ENCODE data around the gene NCS1.

The NCS1 gene

DNA sequence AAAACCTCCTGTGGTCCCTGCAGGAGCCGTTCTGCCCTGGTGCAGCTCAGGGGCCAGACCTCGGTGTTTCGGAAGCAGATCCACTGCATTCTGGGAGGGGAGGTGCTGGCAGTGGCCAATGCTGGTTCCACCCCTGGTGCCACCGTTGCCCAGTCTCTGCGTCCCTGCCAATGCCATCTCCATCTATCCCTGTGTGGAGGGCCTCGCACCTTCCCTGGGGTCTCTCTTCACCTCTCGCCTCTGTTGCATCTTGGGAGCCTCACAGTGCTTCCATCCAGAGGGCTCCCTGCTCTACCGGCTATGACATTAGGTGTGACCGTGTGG, 15.3 kb downstream of the NCS1 start:
- no peak overlapping the region for H3K27ac Mint-ChIP-seq
- no peaks in the 10 kb centered on the region for H3K4me1 Mint-ChIP-seq (ENCODE audit: low read depth)
- H3K4me3 Mint-ChIP-seq: no peak overlapping the region
- DNase-seq (ENCODE audit: low spot score): no peak
- H3K36me3 Mint-ChIP-seq (ENCODE audit: low read depth): no peaks in the 10 kb centered on the region
- no peaks in the 10 kb centered on the region for H3K27me3 Mint-ChIP-seq (ENCODE audit: low read depth)
- H3K9me3 Mint-ChIP-seq: no peaks in the 10 kb centered on the region

DNA sequence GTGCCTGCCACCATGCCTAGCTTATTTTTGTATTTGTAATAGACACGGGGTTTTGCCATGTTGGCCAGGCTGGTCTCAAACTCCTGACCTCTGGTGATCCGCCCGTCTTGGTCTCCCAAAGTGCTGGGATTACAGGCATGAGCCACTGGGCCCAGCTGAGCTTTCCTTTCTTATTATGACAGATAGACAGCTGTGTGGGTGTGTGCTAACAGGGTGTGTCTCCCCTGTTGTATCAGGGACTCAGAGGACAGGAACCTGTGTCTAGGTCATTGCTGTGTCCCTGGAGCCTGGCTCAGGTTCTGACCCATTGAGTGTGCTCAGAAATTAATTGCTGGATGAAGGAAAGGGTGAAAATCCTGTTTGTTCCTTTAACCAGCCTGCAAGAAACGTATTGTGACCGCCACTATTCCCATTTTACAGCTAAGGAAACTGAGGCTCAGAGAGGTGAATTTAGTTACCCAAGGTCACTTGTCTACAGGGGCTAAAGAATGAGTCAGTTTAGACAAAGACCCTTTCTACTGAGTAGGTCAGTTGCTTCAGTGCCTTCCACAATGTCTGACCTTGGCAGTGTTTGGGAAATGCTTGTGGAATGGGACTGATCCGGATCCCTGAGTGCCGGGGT, 16.8 kb downstream of the NCS1 start:
- H3K9me3 Mint-ChIP-seq: no peaks in the 10 kb centered on the region
- H3K4me1 Mint-ChIP-seq (ENCODE audit: low read depth): no peaks in the 10 kb centered on the region
- no peak overlapping the region for H3K27ac Mint-ChIP-seq
- no peaks in the 10 kb centered on the region for H3K36me3 Mint-ChIP-seq (ENCODE audit: low read depth)
- no peak overlapping the region for H3K4me3 Mint-ChIP-seq
- DNase-seq (ENCODE audit: low spot score): no peak
- no peaks in the 10 kb centered on the region for H3K27me3 Mint-ChIP-seq (ENCODE audit: low read depth)

GRCh38 chr9:130189840-130190239, 17.6 kb downstream of the NCS1 start:
- DNase-seq (ENCODE audit: low spot score): no peak
- H3K27ac Mint-ChIP-seq: no peak overlapping the region
- H3K9me3 Mint-ChIP-seq: no peaks in the 10 kb centered on the region
- H3K36me3 Mint-ChIP-seq (ENCODE audit: low read depth): no peaks in the 10 kb centered on the region
- H3K4me1 Mint-ChIP-seq (ENCODE audit: low read depth): no peaks in the 10 kb centered on the region
- H3K27me3 Mint-ChIP-seq (ENCODE audit: low read depth): no peaks in the 10 kb centered on the region
- no peak overlapping the region for H3K4me3 Mint-ChIP-seq

DNA sequence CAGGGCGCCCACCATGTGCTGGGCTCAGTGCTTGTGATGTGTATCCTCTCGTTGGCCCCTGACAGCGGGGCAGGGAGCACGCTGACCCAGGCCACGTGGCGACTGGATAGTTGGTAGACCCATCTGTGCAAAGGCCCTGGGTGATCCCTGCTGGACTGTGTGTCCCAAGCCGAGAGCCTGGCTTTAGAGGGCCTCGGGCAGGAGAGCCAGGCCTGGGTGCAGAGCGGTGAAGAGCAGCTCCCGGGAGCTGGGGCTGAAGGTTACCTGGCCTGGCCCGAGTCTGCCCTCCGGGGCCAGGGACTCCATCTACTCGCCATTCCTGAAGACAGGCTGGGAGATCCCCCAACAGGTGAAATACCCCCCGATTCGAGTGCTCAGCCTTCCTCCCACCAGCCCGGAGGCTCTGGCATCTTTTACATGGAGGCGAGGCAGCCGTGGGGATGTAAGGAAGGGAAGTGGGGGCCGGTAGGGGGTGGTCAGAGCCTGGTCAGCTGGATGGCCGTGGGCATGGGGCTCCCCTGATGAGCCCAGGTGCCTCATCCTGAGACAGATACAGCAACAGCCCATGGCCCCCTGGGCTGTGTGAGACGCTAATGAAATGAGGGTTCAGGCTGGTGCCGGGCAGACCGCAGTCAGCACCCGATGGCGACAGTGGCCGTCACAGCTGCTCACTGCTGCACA, 19.0 kb downstream of the NCS1 start:
- Mint-ChIP-seq H3K36me3 (ENCODE audit: low read depth) (no peaks in the 10 kb centered on the region), H3K27ac (no peak overlapping the region), H3K4me1 (ENCODE audit: low read depth) (no peaks in the 10 kb centered on the region), H3K4me3 (no peak overlapping the region), H3K27me3 (ENCODE audit: low read depth) (no peaks in the 10 kb centered on the region), H3K9me3 (no peaks in the 10 kb centered on the region)
- DNase-seq (ENCODE audit: low spot score): no peak

GRCh38 chr9:130191749-130192120, 19.5 kb downstream of the NCS1 start:
- H3K27ac Mint-ChIP-seq: no peak overlapping the region
- H3K27me3 Mint-ChIP-seq (ENCODE audit: low read depth): no peaks in the 10 kb centered on the region
- H3K4me3 Mint-ChIP-seq: no peak overlapping the region
- H3K36me3 Mint-ChIP-seq (ENCODE audit: low read depth): no peaks in the 10 kb centered on the region
- no peaks in the 10 kb centered on the region for H3K9me3 Mint-ChIP-seq
- H3K4me1 Mint-ChIP-seq (ENCODE audit: low read depth): no peaks in the 10 kb centered on the region
- DNase-seq (ENCODE audit: low spot score): no peak

DNA sequence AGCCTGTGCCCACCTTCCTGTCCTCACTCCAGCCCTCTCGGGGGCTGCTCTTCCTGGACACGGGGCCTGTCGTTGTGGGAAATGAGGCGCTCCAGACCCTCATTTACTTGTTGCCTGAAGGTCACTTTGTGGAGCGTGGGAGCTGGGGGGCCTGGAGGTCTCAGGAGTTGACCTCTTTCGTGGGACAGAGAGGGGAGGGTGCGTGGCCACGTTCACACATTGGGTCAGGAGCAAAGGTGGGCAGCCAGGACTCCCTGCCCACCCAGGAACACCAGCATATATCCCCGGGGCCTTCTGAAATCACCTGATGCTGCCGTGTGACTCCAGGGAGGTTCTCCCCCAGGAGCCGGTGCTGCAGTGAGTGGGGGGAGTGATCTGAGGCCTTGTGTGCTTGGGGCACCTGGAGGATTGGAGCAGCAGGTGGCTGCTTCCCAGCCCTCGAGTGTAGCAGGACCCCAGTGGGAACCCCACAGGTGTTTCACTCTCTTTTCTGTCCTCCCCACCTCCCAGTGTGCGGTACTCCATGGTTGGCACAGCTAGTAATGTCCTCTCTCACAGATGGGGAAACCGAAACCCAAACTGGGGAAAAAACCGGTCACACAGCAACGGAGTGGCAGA, 20.3 kb downstream of the NCS1 start:
- DNase-seq (ENCODE audit: low spot score): no peak
- Mint-ChIP-seq H3K4me3 (no peak overlapping the region), H3K27ac (no peak overlapping the region), H3K36me3 (ENCODE audit: low read depth) (no peaks in the 10 kb centered on the region), H3K4me1 (ENCODE audit: low read depth) (no peaks in the 10 kb centered on the region), H3K9me3 (no peaks in the 10 kb centered on the region), H3K27me3 (ENCODE audit: low read depth) (no peaks in the 10 kb centered on the region)

DNA sequence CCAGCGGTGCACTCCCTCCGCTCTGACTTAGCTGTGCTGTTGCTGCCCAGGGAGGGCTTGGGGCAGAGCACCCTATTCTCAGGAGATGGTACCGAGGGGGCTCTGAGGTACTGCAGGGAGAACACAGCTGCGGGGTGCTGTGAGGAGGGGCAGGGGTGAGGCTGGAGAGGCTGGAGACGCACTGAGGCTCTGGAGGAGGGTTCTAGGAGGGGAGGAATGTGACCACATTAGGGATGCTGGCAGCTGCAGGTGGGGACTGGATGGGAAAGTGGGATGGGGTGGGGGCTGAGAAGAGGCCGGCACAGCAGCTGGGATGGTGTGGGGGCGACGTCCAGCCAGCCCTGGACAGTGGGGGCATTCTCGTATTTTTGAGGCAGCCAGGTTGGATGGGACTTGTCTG, 20.9 kb downstream of the NCS1 start:
- Mint-ChIP-seq H3K9me3 (no peaks in the 10 kb centered on the region), H3K4me1 (ENCODE audit: low read depth) (no peaks in the 10 kb centered on the region), H3K27me3 (ENCODE audit: low read depth) (no peaks in the 10 kb centered on the region), H3K36me3 (ENCODE audit: low read depth) (no peaks in the 10 kb centered on the region), H3K27ac (no peak overlapping the region), H3K4me3 (no peak overlapping the region)
- no peak for DNase-seq (ENCODE audit: low spot score)

DNA sequence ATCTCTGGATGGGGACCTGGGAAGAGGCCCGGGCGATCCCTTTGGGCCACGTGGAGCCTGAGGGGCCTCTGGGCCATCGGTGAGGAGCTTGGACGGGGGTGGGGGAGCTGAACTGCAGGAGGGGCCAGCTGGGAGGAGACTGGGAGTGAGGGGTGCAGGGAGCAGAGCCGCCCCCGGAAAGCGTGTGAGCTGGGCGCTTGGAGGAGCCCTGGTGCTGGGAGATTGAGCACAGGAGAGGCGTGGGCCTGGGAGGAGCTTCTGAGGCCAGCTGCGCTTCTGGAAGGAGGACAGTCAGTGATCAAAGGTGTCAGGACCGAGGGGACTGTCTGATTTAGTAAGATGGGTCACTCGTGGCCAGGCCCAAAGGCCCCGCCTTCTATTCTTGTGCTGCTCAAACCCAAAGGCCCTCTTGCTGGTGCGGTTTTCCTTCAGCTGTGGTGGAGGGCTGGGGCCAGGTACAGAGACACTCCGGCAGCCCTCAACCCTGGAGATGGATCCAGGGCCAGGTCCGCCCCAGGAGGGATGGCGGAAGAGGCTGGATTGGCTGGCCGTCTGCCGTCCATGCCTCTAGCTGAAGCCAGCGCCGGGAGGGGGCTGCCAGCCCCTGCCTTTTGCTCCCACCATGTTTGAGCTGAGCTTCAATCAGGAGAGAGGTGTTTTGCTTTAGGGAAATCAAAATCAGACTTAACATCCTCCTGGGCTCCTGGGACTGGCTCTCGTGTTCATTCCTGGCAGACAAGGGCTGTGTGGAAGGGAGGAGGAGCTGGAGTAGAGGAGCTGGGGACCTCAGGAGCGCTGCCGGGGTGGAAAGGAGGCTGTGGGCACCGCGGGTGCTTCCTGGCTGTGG, 21.6 kb downstream of the NCS1 start:
- no peaks in the 10 kb centered on the region for H3K27me3 Mint-ChIP-seq (ENCODE audit: low read depth)
- no peaks in the 10 kb centered on the region for H3K9me3 Mint-ChIP-seq
- H3K36me3 Mint-ChIP-seq (ENCODE audit: low read depth): no peaks in the 10 kb centered on the region
- no peak for DNase-seq (ENCODE audit: low spot score)
- no peak overlapping the region for H3K4me3 Mint-ChIP-seq
- no peak overlapping the region for H3K27ac Mint-ChIP-seq
- no peaks in the 10 kb centered on the region for H3K4me1 Mint-ChIP-seq (ENCODE audit: low read depth)

GRCh38 chr9:130194378-130194932, 22.3 kb downstream of the NCS1 start:
- Mint-ChIP-seq H3K4me1 (ENCODE audit: low read depth) (no peaks in the 10 kb centered on the region), H3K27me3 (ENCODE audit: low read depth) (no peaks in the 10 kb centered on the region), H3K27ac (no peak overlapping the region), H3K4me3 (no peak overlapping the region), H3K9me3 (no peaks in the 10 kb centered on the region), H3K36me3 (ENCODE audit: low read depth) (no peaks in the 10 kb centered on the region)
- DNase-seq (ENCODE audit: low spot score): no peak

DNA sequence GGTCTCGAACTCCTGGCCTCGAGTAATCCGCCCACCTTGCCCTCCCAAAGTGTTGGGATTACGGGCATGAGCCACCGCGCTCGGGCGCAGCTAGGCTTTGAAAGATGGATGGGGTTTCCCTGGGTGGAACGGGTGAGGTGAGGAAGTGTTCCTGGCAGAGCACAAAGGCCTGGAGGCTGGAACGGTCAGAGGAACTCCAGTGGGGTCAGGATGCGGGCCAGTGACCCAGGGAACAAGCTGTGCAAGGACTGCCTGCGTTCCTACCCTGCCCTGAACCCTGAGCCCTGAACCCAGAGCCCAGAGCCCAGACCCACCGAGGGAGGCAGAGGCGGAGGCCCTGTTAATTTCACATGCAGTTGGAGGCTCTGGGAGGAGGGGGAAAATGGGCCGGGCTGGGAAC, 23.4 kb downstream of the NCS1 start:
- H3K9me3 Mint-ChIP-seq: no peaks in the 10 kb centered on the region
- no peaks in the 10 kb centered on the region for H3K27me3 Mint-ChIP-seq (ENCODE audit: low read depth)
- H3K27ac Mint-ChIP-seq: no peak overlapping the region
- no peak for DNase-seq (ENCODE audit: low spot score)
- H3K4me1 Mint-ChIP-seq (ENCODE audit: low read depth): no peaks in the 10 kb centered on the region
- no peak overlapping the region for H3K4me3 Mint-ChIP-seq
- H3K36me3 Mint-ChIP-seq (ENCODE audit: low read depth): no peaks in the 10 kb centered on the region

DNA sequence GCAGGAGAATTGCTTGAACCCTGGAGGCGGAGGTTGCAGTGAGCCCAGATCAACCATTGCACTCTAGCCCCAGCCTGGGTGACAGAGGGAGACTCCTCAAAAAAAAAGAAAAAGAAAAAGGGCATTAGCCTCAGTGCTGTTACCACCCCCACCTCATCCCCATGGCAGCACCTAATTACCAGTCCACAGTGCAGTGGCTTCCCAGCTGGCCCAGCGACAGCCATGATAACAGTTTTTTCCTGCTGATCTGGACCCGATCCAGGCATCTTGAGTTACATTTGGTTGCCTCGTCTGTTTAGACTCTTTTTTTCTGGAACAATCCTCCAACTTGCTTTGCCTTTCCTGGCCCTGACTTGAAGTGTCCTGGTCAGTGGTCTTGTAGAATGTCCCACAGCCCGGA, 24.4 kb downstream of the NCS1 start:
- no peaks in the 10 kb centered on the region for H3K27me3 Mint-ChIP-seq (ENCODE audit: low read depth)

GRCh38 chr9:130197386-130197785, 25.2 kb downstream of the NCS1 start:
- H3K4me1 Mint-ChIP-seq (ENCODE audit: low read depth): no peaks in the 10 kb centered on the region
- H3K36me3 Mint-ChIP-seq (ENCODE audit: low read depth): no peaks in the 10 kb centered on the region
- H3K27me3 Mint-ChIP-seq (ENCODE audit: low read depth): no peaks in the 10 kb centered on the region
- no peaks in the 10 kb centered on the region for H3K9me3 Mint-ChIP-seq
- no peak for DNase-seq (ENCODE audit: low spot score)
- no peak overlapping the region for H3K27ac Mint-ChIP-seq
- H3K4me3 Mint-ChIP-seq: no peak overlapping the region

More for the DNA sequence above, 24.4 kb downstream of the NCS1 start:
- Mint-ChIP-seq H3K4me3 (no peak overlapping the region), H3K4me1 (ENCODE audit: low read depth) (no peaks in the 10 kb centered on the region), H3K9me3 (no peaks in the 10 kb centered on the region), H3K36me3 (ENCODE audit: low read depth) (no peaks in the 10 kb centered on the region), H3K27ac (no peak overlapping the region)
- no peak for DNase-seq (ENCODE audit: low spot score)

GRCh38 chr9:130197888-130198287, 25.7 kb downstream of the NCS1 start:
- H3K4me3 Mint-ChIP-seq: no peak overlapping the region
- no peak overlapping the region for H3K27ac Mint-ChIP-seq
- no peaks in the 10 kb centered on the region for H3K27me3 Mint-ChIP-seq (ENCODE audit: low read depth)
- DNase-seq (ENCODE audit: low spot score): no peak
- no peaks in the 10 kb centered on the region for H3K4me1 Mint-ChIP-seq (ENCODE audit: low read depth)
- no peaks in the 10 kb centered on the region for H3K9me3 Mint-ChIP-seq
- no peaks in the 10 kb centered on the region for H3K36me3 Mint-ChIP-seq (ENCODE audit: low read depth)

Measured in T-helper 2 cell treated with Interferon-gamma antibody and Interleukin-4, amounts not matched to agents 5 μg/mL and 100 μg/mL, for 36 hours (primary cell).